Neural progenitor cell (in vitro differentiated cells): ENCODE results near the gene MOSPD2. TPM values are rescaled to one million over a fixed set of nuclear protein-coding genes. Genes with fewer than 3 reads are reported as not detected.

Source experiments
- DNase-seq: peaks from one replicate; pipeline ENCODE4 v3.0.0-alpha.2; 2016; ENCODE audit warnings: low spot score
- H2AFZ ChIP-seq: fragments of 200-600 bp; sonication (generic); replicated peaks from 2 replicates; pipeline ENCODE4 v1.6.1; 2016; ENCODE audit warnings: antibody characterized with exemption
- H3F3A ChIP-seq: fragments of 200-600 bp; sonication (generic); 2 replicates; pipeline ENCODE4 v1.6.1; 2016; ENCODE audit warnings: antibody characterized with exemption, low read depth
- H3K27ac ChIP-seq: fragments of 200-600 bp; sonication (generic); 2 replicates; pipeline ENCODE4 v1.5.1; 2016; ENCODE audit warnings: mild to moderate bottlenecking
- H3K27me3 ChIP-seq: fragments of 200-600 bp; sonication (generic); 2 replicates; pipeline ENCODE4 v1.6.1; 2016; ENCODE audit warnings: mild to moderate bottlenecking, moderate library complexity
- H3K36me3 ChIP-seq: fragments of 200-600 bp; sonication (generic); 2 replicates; pipeline ENCODE4 v1.5.1; 2016
- H3K4me1 ChIP-seq: fragments of 200-600 bp; sonication (generic); 2 replicates; pipeline ENCODE4 v1.6.1; 2016; ENCODE audit warnings: mixed run types
- H3K4me2 ChIP-seq: fragments of 200-600 bp; sonication (generic); 2 replicates; pipeline ENCODE4 v1.6.1; 2016
- H3K4me3 ChIP-seq: fragments of 200-600 bp; sonication (generic); 2 replicates; pipeline ENCODE4 v1.5.1; 2016
- H3K79me2 ChIP-seq: fragments of 200-600 bp; sonication (generic); 2 replicates; pipeline ENCODE4 v1.6.1; 2016; ENCODE audit warnings: low read depth
- H3K9ac ChIP-seq: fragments of 200-600 bp; sonication (generic); 2 replicates; pipeline ENCODE4 v1.6.1; 2016
- H3K9me3 ChIP-seq: fragments of 200-600 bp; sonication (generic); 2 replicates; pipeline ENCODE4 v1.5.1; 2016; ENCODE audit warnings: low read depth
- H4K20me1 ChIP-seq: fragments of 200-600 bp; sonication (generic); 2 replicates; pipeline ENCODE4 v1.6.1; 2016; ENCODE audit warnings: low read depth
- H3K27ac Mint-ChIP-seq: 3 replicates; pipeline ENCODE4 v1.8.0; 2021; ENCODE audit warnings: mixed read lengths
- H3K27me3 Mint-ChIP-seq: 2 replicates; pipeline ENCODE4 v1.8.0; 2022; ENCODE audit warnings: low read depth, mild to moderate bottlenecking, inconsistent platforms, moderate library complexity, mixed read lengths; ENCODE audit not compliant: insufficient read depth
- H3K36me3 Mint-ChIP-seq: 3 replicates; pipeline ENCODE4 v1.8.0; 2021; ENCODE audit warnings: mixed read lengths
- H3K4me1 Mint-ChIP-seq: 3 replicates; pipeline ENCODE4 v1.8.0; 2021; ENCODE audit warnings: mixed read lengths
- H3K4me3 Mint-ChIP-seq: 3 replicates; pipeline ENCODE4 v1.8.0; 2021; ENCODE audit warnings: mild to moderate bottlenecking, moderate library complexity, mixed read lengths
- H3K9me3 Mint-ChIP-seq: 3 replicates; pipeline ENCODE4 v1.8.0; 2020; ENCODE audit warnings: mixed read lengths
- CTCF ChIP-seq: fragments of 200-600 bp; sonication (generic); IDR thresholded peaks from 2 replicates; pipeline ENCODE4 v1.5.1; 2017; ENCODE audit warnings: antibody characterized with exemption, mild to moderate bottlenecking
- EZH2 ChIP-seq: fragments of 200-600 bp; sonication (generic); IDR thresholded peaks from 2 replicates; pipeline ENCODE4 v1.6.1; 2017; ENCODE audit warnings: antibody characterized with exemption, mild to moderate bottlenecking, moderate library complexity
- EZH2phosphoT487 ChIP-seq: fragments of 200-600 bp; sonication (generic); IDR thresholded peaks from 2 replicates; pipeline ENCODE4 v1.6.1; 2017; ENCODE audit warnings: antibody characterized with exemption
- total RNA-seq: library from RNA; depleted of rRNA; stranded (reverse); fragments of >200 nt; gene quantifications from 2 replicates; pipeline ENCODE4 v1.2.3, GENCODE V29; 2015; ENCODE audit warnings: low replicate concordance

MOSPD2 gene
- total RNA-seq, 1 donor from 2014 or later: 24.5 TPM

GRCh38 chrX:14899607-14900006 is 26.4 kb downstream of the MOSPD2 start:
- peaks cover 9% of the 10 kb centered on the region for H3K9me3 ChIP-seq
- no peak overlapping the region for H3K27ac ChIP-seq
- H3K9me3 Mint-ChIP-seq: peaks cover 10% of the 10 kb centered on the region
- H3K4me2 ChIP-seq: no peak overlapping the region
- no peaks in the 10 kb centered on the region for H3K27me3 ChIP-seq
- no peaks in the 10 kb centered on the region for H3K79me2 ChIP-seq
- no peak overlapping the region for H3K4me3 ChIP-seq
- H3K27me3 Mint-ChIP-seq: no peaks in the 10 kb centered on the region
- H3K4me3 Mint-ChIP-seq: no peak overlapping the region
- no peak overlapping the region for H2AFZ ChIP-seq
- no peaks in the 10 kb centered on the region for H3K4me1 ChIP-seq
- H3F3A ChIP-seq: no peaks in the 10 kb centered on the region
- H3K4me1 Mint-ChIP-seq: no peaks in the 10 kb centered on the region
- peaks cover 12% of the 10 kb centered on the region for H3K36me3 Mint-ChIP-seq
- TF ChIP-seq EZH2phosphoT487 (no peak), CTCF (no peak), EZH2 (no peak)
- H3K36me3 ChIP-seq: peaks cover 7% of the 10 kb centered on the region
- H3K27ac Mint-ChIP-seq: no peak overlapping the region
- no peak overlapping the region for H3K9ac ChIP-seq
- no peak for DNase-seq
- H4K20me1 ChIP-seq: no peaks in the 10 kb centered on the region

GRCh38 chrX:14902537-14902936 is 29.3 kb downstream of the MOSPD2 start:
- Mint-ChIP-seq H3K36me3 (peaks cover 18% of the 10 kb centered on the region), H3K4me1 (no peaks in the 10 kb centered on the region), H3K27me3 (no peaks in the 10 kb centered on the region), H3K4me3 (no peak overlapping the region), H3K9me3 (peaks cover 14% of the 10 kb centered on the region), H3K27ac (no peak overlapping the region)
- H3K27ac ChIP-seq: no peak overlapping the region
- H3K4me1 ChIP-seq: no peaks in the 10 kb centered on the region
- no peaks in the 10 kb centered on the region for H4K20me1 ChIP-seq
- no peaks in the 10 kb centered on the region for H3K27me3 ChIP-seq
- peaks cover 9% of the 10 kb centered on the region for H3K9me3 ChIP-seq
- no peak for TF ChIP-seq EZH2phosphoT487
- no peak for TF ChIP-seq EZH2
- no peak for TF ChIP-seq CTCF
- H3K9ac ChIP-seq: no peak overlapping the region
- H3F3A ChIP-seq: no peaks in the 10 kb centered on the region
- peaks cover 3% of the 10 kb centered on the region for H3K36me3 ChIP-seq
- H3K4me2 ChIP-seq: no peak overlapping the region
- H3K4me3 ChIP-seq: no peak overlapping the region
- H2AFZ ChIP-seq: no peak overlapping the region
- H3K79me2 ChIP-seq: no peaks in the 10 kb centered on the region
- peak; percentile 15 for DNase-seq

GRCh38 chrX:14903891-14904290 is 30.7 kb downstream of the MOSPD2 start:
- peaks cover 14% of the 10 kb centered on the region for H3K9me3 Mint-ChIP-seq
- Histone ChIP-seq H4K20me1 (no peaks in the 10 kb centered on the region), H3K27ac (no peak overlapping the region), H2AFZ (no peak overlapping the region), H3K9ac (no peak overlapping the region), H3K4me3 (no peak overlapping the region), H3K4me1 (no peaks in the 10 kb centered on the region), H3K79me2 (no peaks in the 10 kb centered on the region), H3K36me3 (no peaks in the 10 kb centered on the region), H3K4me2 (no peak overlapping the region), H3K27me3 (no peaks in the 10 kb centered on the region), H3F3A (no peaks in the 10 kb centered on the region), H3K9me3 (peaks cover 9% of the 10 kb centered on the region)
- no peak for DNase-seq
- TF ChIP-seq EZH2 (no peak), CTCF (no peak), EZH2phosphoT487 (no peak)
- no peak overlapping the region for H3K4me3 Mint-ChIP-seq
- peaks cover 18% of the 10 kb centered on the region for H3K36me3 Mint-ChIP-seq
- H3K27me3 Mint-ChIP-seq: no peaks in the 10 kb centered on the region
- H3K27ac Mint-ChIP-seq: no peak overlapping the region
- no peaks in the 10 kb centered on the region for H3K4me1 Mint-ChIP-seq
